ENCODE data around the gene REG1B.

REG1B gene

GRCh38 chr2:79087785-79088364, at the start of gene REG1B:
TSS of gene REG1B (minus strand) at chr2:79087993. CDS start at chr2:79087612, 381 bp downstream.
- no peak for DNase-seq

GRCh38 chr2:79131687-79132086, 43.9 kb upstream of the REG1B start:
- DNase-seq = no peak

- no peak for DNase-seq
Measured at GRCh38 chr2:79129804-79130203, 42.0 kb upstream of the REG1B start.

- no peak for DNase-seq
Measured at GRCh38 chr2:79129260-79129659, 41.5 kb upstream of the REG1B start.

- DNase-seq = no peak
Measured at GRCh38 chr2:79128406-79128805, 40.6 kb upstream of the REG1B start.

- no peak for DNase-seq
Measured at GRCh38 chr2:79125721-79125985, 37.9 kb upstream of the REG1B start.

- DNase-seq = no peak
Measured at GRCh38 chr2:79124907-79125720, 37.3 kb upstream of the REG1B start.

- no peak for DNase-seq
Measured at GRCh38 chr2:79122676-79123075, 34.9 kb upstream of the REG1B start.

- DNase-seq = no peak
Measured at GRCh38 chr2:79120194-79120713, 32.5 kb upstream of the REG1B start, which contains the start of gene REG1A. TSS of gene REG1A (plus strand) at chr2:79120488. CDS start at chr2:79120862, 374 bp downstream.

- DNase-seq = no peak
Measured at GRCh38 chr2:79116997-79117928, 29.5 kb upstream of the REG1B start.

- no peak for DNase-seq
Measured at GRCh38 chr2:79114797-79115494, 27.2 kb upstream of the REG1B start.

- DNase-seq = no peak
Measured at GRCh38 chr2:79112269-79112668, 24.5 kb upstream of the REG1B start.

GRCh38 chr2:79105259-79105658, 17.5 kb upstream of the REG1B start:
- DNase-seq = no peak

GRCh38 chr2:79103214-79103613, 15.4 kb upstream of the REG1B start:
- no peak for DNase-seq

GRCh38 chr2:79101024-79101423, 13.2 kb upstream of the REG1B start:
- DNase-seq = no peak

- DNase-seq = no peak
Measured at GRCh38 chr2:79100285-79100684, 12.5 kb upstream of the REG1B start.

GRCh38 chr2:79099140-79099686, 11.4 kb upstream of the REG1B start:
- DNase-seq = no peak

GRCh38 chr2:79097843-79098242, 10.1 kb upstream of the REG1B start:
- DNase-seq = no peak

GRCh38 chr2:79090693-79091092, 2.9 kb upstream of the REG1B start:
- no peak for DNase-seq

GRCh38 chr2:79086255-79086654, 1.5 kb downstream of the REG1B start:
- DNase-seq = no peak

- no peak for DNase-seq
Measured at GRCh38 chr2:79085382-79085781, 2.4 kb downstream of the REG1B start.

GRCh38 chr2:79084495-79085135, 3.2 kb downstream of the REG1B start:
- DNase-seq = no peak

Data from NCI-H345 (cell line).